GM18526 (cell line): ENCODE data around the gene RREB1.

Source experiments
- POLR2A ChIP-seq: IDR thresholded peaks from 3 replicates; pipeline ENCODE4 v1.6.1; 2011; ENCODE audit not compliant: insufficient read length; ENCODE audit errors: extremely low read depth

Gene RREB1

GRCh38 chr6:7111095-7111690 lies 3.4 kb downstream of the RREB1 start:
- TF ChIP-seq POLR2A = no peak

- TF ChIP-seq POLR2A = no peak
These were observed 4.4 kb downstream of the RREB1 start for GRCh38 chr6:7112171-7112570.

GRCh38 chr6:7112741-7113313 lies 5.1 kb downstream of the RREB1 start:
- peak; percentile 34 for TF ChIP-seq POLR2A

GRCh38 chr6:7114744-7115458 lies 7.1 kb downstream of the RREB1 start:
- TF ChIP-seq POLR2A = no peak

- no peak for TF ChIP-seq POLR2A
These were observed 7.9 kb downstream of the RREB1 start for GRCh38 chr6:7115543-7116231.

- no peak for TF ChIP-seq POLR2A
These were observed 11.6 kb downstream of the RREB1 start for GRCh38 chr6:7119272-7119801.

- no peak for TF ChIP-seq POLR2A
These were observed 14.0 kb downstream of the RREB1 start for GRCh38 chr6:7121700-7122241.

- TF ChIP-seq POLR2A = no peak
These were observed 14.9 kb downstream of the RREB1 start for GRCh38 chr6:7122684-7123083.

- no peak for TF ChIP-seq POLR2A
These were observed 16.4 kb downstream of the RREB1 start for GRCh38 chr6:7124114-7124513.

GRCh38 chr6:7124636-7125035 lies 16.9 kb downstream of the RREB1 start:
- no peak for TF ChIP-seq POLR2A

GRCh38 chr6:7125290-7125689 lies 17.5 kb downstream of the RREB1 start:
- TF ChIP-seq POLR2A = no peak

- no peak for TF ChIP-seq POLR2A
These were observed 19.0 kb downstream of the RREB1 start for GRCh38 chr6:7126754-7127153.

GRCh38 chr6:7127680-7128079 lies 19.9 kb downstream of the RREB1 start:
- TF ChIP-seq POLR2A = no peak

- no peak for TF ChIP-seq POLR2A
These were observed 21.6 kb downstream of the RREB1 start for GRCh38 chr6:7129360-7129759.

- TF ChIP-seq POLR2A = no peak
These were observed 22.2 kb downstream of the RREB1 start for GRCh38 chr6:7129784-7130569.
